ENCODE measurements around the gene ANHX.

The ANHX gene

DNA sequence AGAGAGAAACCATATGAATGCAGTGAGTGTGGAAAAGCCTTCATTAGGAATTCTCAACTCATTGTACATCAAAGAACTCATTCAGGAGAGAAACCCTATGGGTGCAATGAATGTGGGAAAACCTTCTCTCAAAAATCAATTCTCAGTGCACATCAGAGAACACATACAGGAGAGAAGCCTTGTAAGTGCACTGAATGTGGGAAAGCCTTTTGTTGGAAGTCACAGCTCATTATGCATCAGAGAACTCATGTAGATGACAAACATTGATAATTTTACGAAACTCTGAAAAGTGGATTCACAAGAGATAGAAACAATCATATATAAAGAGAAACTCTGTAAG lies 31.4 kb downstream of the ANHX start:
- no peak for DNase-seq (ENCODE audit: low spot score)
- in situ Hi-C loops (cut with MboI; ENCODE audit: low pct_unique_long_range_greater_than_20kb, low sequenced_read_pairs, unreplicated experiment), result no loop called here
- TF ChIP-seq, protein P1, sequence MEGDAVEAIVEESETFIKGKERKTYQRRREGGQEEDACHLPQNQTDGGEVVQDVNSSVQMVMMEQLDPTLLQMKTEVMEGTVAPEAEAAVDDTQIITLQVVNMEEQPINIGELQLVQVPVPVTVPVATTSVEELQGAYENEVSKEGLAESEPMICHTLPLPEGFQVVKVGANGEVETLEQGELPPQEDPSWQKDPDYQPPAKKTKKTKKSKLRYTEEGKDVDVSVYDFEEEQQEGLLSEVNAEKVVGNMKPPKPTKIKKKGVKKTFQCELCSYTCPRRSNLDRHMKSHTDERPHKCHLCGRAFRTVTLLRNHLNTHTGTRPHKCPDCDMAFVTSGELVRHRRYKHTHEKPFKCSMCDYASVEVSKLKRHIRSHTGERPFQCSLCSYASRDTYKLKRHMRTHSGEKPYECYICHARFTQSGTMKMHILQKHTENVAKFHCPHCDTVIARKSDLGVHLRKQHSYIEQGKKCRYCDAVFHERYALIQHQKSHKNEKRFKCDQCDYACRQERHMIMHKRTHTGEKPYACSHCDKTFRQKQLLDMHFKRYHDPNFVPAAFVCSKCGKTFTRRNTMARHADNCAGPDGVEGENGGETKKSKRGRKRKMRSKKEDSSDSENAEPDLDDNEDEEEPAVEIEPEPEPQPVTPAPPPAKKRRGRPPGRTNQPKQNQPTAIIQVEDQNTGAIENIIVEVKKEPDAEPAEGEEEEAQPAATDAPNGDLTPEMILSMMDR (IDR thresholded peaks at IDR 0.05; ENCODE audit: extremely low read depth, insufficient read depth, missing control alignments), result no peak

DNA sequence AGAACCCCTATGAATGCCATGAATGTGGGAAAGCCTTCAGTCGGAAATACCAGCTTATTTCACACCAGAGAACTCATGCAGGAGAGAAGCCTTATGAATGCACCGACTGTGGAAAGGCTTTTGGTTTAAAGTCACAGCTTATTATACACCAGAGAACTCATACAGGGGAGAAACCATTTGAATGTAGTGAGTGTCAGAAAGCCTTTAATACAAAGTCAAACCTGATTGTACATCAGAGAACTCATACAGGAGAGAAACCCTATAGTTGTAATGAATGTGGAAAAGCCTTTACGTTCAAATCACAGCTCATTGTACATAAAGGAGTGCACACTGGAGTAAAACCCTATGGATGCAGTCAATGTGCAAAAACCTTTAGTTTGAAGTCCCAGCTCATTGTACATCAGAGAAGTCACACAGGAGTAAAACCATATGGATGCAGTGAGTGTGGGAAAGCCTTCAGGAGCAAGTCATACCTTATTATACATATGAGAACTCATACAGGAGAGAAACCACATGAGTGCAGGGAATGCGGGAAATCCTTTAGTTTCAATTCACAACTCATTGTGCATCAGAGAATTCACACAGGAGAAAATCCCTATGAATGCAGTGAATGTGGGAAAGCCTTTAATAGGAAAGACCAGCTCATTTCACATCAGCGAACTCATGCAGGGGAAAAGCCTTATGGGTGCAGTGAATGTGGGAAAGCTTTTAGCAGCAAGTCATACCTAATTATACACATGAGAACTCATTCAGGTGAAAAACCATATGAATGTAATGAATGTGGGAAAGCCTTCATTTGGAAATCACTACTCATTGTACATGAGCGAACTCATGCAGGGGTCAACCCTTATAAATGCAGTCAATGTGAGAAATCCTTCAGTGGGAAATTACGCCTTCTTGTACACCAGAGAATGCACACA lies 32.1 kb downstream of the ANHX start:
- TF ChIP-seq, protein P1 (IDR thresholded peaks at IDR 0.05; ENCODE audit: extremely low read depth, insufficient read depth, missing control alignments), result no peak
- no peak for DNase-seq (ENCODE audit: low spot score)
- in situ Hi-C loops (cut with MboI; ENCODE audit: low pct_unique_long_range_greater_than_20kb, low sequenced_read_pairs, unreplicated experiment), result no loop called here

DNA sequence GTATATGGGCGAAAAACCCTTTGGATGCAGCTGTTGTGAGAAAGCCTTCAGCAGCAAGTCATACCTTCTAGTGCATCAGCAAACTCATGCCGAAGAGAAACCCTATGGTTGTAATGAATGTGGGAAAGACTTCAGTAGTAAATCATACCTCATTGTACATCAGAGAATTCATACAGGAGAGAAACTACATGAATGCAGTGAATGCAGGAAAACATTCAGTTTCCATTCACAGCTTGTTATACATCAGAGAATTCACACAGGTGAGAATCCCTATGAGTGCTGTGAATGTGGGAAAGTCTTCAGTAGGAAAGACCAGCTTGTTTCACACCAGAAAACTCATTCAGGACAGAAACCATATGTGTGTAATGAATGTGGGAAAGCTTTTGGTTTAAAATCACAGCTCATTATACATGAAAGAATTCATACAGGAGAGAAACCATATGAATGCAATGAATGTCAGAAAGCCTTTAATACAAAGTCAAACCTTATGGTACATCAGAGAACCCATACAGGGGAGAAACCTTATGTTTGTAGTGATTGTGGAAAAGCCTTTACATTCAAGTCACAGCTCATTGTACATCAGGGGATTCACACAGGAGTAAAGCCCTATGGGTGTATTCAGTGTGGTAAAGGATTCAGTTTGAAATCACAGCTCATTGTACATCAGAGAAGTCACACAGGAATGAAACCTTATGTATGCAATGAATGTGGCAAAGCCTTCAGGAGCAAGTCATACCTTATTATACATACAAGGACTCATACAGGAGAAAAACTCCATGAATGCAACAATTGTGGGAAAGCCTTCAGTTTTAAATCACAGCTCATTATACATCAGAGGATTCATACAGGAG lies 33.0 kb downstream of the ANHX start:
- TF ChIP-seq, protein P1 (IDR thresholded peaks at IDR 0.05; ENCODE audit: extremely low read depth, insufficient read depth, missing control alignments), result no peak
- in situ Hi-C loops (cut with MboI; ENCODE audit: low pct_unique_long_range_greater_than_20kb, low sequenced_read_pairs, unreplicated experiment), result no loop called here
- no peak for DNase-seq (ENCODE audit: low spot score)

DNA sequence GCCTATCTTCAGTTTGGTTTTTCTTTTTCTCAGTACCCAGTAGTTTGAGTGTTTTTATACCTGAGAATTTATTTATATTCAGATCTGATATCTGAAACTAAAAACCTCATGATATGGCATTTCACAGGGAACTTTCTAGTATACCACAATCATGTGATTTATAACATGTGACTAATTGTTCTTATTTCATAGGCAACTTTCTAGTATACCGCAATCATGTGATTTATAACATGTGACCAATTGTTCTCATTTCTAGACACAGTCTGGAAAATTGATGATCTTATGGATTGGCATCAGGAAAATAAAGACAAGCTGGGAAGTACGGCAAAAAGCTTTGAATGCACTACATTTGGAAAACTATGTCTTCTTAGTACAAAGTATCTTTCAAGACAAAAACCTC lies 33.8 kb downstream of the ANHX start:
- in situ Hi-C loops (cut with MboI; ENCODE audit: low pct_unique_long_range_greater_than_20kb, low sequenced_read_pairs, unreplicated experiment), result no loop called here
- TF ChIP-seq, protein P1 (IDR thresholded peaks at IDR 0.05; ENCODE audit: extremely low read depth, insufficient read depth, missing control alignments), result no peak
- no peak for DNase-seq (ENCODE audit: low spot score)

DNA sequence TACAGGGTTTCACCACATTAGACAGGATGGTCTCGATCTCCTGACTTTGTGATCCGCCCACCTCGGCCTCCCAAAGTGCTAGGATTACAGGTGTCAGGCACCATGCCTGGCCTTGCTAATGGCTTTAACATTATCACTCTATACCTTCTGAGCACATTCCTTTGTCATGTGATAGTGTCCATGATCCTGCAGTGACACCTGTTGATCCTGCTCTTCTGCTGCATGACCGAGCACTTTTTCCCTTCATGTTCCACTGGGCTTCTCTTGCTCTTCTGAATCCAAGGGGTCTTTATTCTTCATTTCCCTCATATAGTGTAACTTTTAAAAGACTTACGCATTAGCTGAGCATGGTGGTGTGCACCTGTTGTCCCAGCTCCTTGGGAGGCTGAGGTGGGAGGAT lies 42.8 kb downstream of the ANHX start:
- TF ChIP-seq, protein P1 (IDR thresholded peaks at IDR 0.05; ENCODE audit: extremely low read depth, insufficient read depth, missing control alignments), result no peak
- in situ Hi-C loops (cut with MboI; ENCODE audit: low pct_unique_long_range_greater_than_20kb, low sequenced_read_pairs, unreplicated experiment), result no loop called here
- DNase-seq (ENCODE audit: low spot score), result no peak

DNA sequence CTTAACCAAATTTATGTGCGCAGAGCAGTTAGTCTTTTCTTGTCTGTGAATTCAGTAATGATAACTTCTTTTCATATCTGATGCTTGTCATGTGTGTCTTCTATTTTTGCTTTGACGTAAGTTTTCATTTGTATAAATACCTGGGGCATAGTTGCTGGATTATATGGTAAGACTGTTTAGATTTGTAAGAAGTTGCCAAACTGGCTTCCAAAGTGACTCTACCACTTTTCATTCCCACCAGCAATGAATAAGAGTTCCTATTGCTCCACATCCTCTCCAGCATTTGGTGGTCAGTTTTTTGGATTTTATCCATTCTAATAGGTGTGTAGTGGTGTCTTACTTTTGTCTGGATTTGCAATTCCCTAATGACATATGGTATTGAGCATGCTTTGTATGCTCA lies 45.5 kb downstream of the ANHX start:
- in situ Hi-C loops (cut with MboI; ENCODE audit: low pct_unique_long_range_greater_than_20kb, low sequenced_read_pairs, unreplicated experiment), result no loop called here
- no peak for DNase-seq (ENCODE audit: low spot score)
- TF ChIP-seq, protein P1 (IDR thresholded peaks at IDR 0.05; ENCODE audit: extremely low read depth, insufficient read depth, missing control alignments), result no peak
